ENCODE measurements around the gene CES2. TPM values are rescaled to one million over a fixed set of nuclear protein-coding genes. Genes with fewer than 3 reads are reported as not detected.

The CES2 gene
- total and polyA plus RNA-seq, 10 of the 15 experiments (the other 5 are each of a cell fraction or from before 2014, with no cell fraction given), result 1.6 to 33.7 (median 21.0) TPM

DNA sequence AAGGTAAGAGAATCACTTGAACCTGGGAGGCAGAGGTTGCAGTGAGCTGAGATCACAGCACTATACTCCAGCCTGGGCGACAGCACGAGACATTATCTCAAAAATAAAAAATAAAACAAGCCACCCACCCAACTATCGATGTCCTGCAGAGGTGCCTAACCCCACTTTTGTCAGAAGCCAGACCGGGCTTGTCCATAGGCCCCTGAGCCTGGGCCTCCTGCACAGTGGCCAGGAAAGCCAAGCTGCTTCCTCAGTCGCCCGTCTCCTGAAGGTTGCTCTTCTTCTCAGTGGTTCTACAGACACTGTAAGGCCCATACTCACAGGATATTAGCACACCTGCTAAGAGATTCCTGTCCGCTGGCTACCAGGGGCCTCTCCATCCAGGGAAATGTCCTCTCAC, 11.2 kb downstream of the CES2 start:
- Histone ChIP-seq H3K4me1 (ENCODE audit: control insufficient read depth, insufficient read depth, low read length) (peaks cover 19% of the 10 kb centered on the region), H3K79me2 (ENCODE audit: control insufficient read depth, insufficient read depth, low read length) (no peaks in the 10 kb centered on the region), H3K4me2 (ENCODE audit: control insufficient read depth, insufficient read depth) (no peak overlapping the region), H3K4me3 (no peak overlapping the region), H4K20me1 (ENCODE audit: control insufficient read depth, insufficient read depth) (no peaks in the 10 kb centered on the region), H3K27me3 (replicated peaks in 1 of 2; ENCODE audit: control insufficient read depth in 2 of 2, insufficient read depth in 2 of 2, low read length in 1 of 2) (no peaks in the 10 kb centered on the region), H2AFZ (ENCODE audit: control insufficient read depth, low read depth, low read length) (no peak overlapping the region), H3K9me3 (replicated peaks; ENCODE audit: control insufficient read depth, insufficient read depth, low read length) (no peaks in the 10 kb centered on the region), H3K9ac (ENCODE audit: control insufficient read depth, insufficient read depth, low read length) (no peak overlapping the region), H3K27ac (ENCODE audit: control insufficient read depth, insufficient read depth) (no peak overlapping the region), H3K36me3 (ENCODE audit: control insufficient read depth in 2 of 2, insufficient read depth in 2 of 2, low read length in 1 of 2) (no peaks in the 10 kb centered on the region; a peak in 2 of 4 replicates)
- WGBS (ENCODE audit: insufficient coverage, insufficient replicate concordance, low lambda C conversion rate, missing lambda C conversion rate), result 43% methylated on average over 7 of the region's 7 CpGs
- intact Hi-C loops (cut with micrococcal nuclease; ENCODE audit: unreplicated experiment) (no loop called here), in situ Hi-C loops (cut with MboI) (no loop called here)
- FAIRE-seq, result no peak
- BruUV-seq (replicated peaks), result no TSS peak
- ChIA-PET RAD21 (ENCODE audit: unreplicated experiment) (no interaction called here), POLR2A (no interaction called here), SMC1A (ENCODE audit: uncharacterized antibody, unreplicated experiment) (no interaction called here), CTCF (interaction anchor here (1.4 to 2.2 kb wide), 2 partner anchors 29 to 238 kb away, joined by 3 to 8 read pairs; no protein-coding TSS in a partner anchor)
- DNase-seq (ENCODE audit: low read depth, low spot score), result no peak
- no peak for TF ChIP-seq EGR1 (IDR thresholded peaks at IDR 0.05; ENCODE audit: borderline replicate concordance in 1 of 2, low read depth in 2 of 2, low read length in 2 of 2)
- no peak for TF ChIP-seq MEF2B (IDR thresholded peaks at IDR 0.05; ENCODE audit: partially characterized antibody, poor library complexity, severe bottlenecking)
- no peak for TF ChIP-seq RAD21 (IDR thresholded peaks at IDR 0.05; ENCODE audit: insufficient read depth, low read depth, low read length)
- TF ChIP-seq SMAD5 (IDR thresholded peaks at IDR 0.05; ENCODE audit: low read depth), result no peak
- no peak for TF ChIP-seq ELK1 (IDR thresholded peaks at IDR 0.05; ENCODE audit: low read depth, low read length)
- no peak for TF ChIP-seq IRF3 (IDR thresholded peaks at IDR 0.05)
- no peak for TF ChIP-seq SMAD1 (IDR thresholded peaks at IDR 0.05; ENCODE audit: low read depth, partially characterized antibody)
- TF ChIP-seq SUZ12 (IDR thresholded peaks at IDR 0.05; ENCODE audit: unreplicated experiment), result no peak
- no peak for TF ChIP-seq NR2F1 (conservative IDR thresholded peaks at IDR 0.05)
- TF ChIP-seq ZNF207 (IDR thresholded peaks at IDR 0.05; ENCODE audit: borderline replicate concordance), result no peak
- TF ChIP-seq, protein P1, sequence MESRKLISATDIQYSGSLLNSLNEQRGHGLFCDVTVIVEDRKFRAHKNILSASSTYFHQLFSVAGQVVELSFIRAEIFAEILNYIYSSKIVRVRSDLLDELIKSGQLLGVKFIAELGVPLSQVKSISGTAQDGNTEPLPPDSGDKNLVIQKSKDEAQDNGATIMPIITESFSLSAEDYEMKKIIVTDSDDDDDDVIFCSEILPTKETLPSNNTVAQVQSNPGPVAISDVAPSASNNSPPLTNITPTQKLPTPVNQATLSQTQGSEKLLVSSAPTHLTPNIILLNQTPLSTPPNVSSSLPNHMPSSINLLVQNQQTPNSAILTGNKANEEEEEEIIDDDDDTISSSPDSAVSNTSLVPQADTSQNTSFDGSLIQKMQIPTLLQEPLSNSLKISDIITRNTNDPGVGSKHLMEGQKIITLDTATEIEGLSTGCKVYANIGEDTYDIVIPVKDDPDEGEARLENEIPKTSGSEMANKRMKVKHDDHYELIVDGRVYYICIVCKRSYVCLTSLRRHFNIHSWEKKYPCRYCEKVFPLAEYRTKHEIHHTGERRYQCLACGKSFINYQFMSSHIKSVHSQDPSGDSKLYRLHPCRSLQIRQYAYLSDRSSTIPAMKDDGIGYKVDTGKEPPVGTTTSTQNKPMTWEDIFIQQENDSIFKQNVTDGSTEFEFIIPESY (IDR thresholded peaks at IDR 0.05), result no peak
- TF ChIP-seq CBX5 (IDR thresholded peaks at IDR 0.05; ENCODE audit: low read depth), result no peak
- no peak for ATAC-seq
